ENCODE results near the gene PIEZO2.

PIEZO2 gene

GRCh38 chr18:10745219-10745618 is 404.1 kb downstream of the PIEZO2 start:
- no peaks in the 10 kb centered on the region for H3K36me3 ChIP-seq (ENCODE audit: control insufficient read depth, low read depth, low read length)
- no peak overlapping the region for H3K27ac ChIP-seq (ENCODE audit: low read length)
- H3K4me3 ChIP-seq (ENCODE audit: low read length) = no peak overlapping the region
- H3K9me3 ChIP-seq (ENCODE audit: control insufficient read depth, low read depth, low read length) = no peaks in the 10 kb centered on the region
- H3K4me1 ChIP-seq (ENCODE audit: control insufficient read depth, low read depth, low read length) = no peaks in the 10 kb centered on the region
- H3K9ac ChIP-seq (ENCODE audit: low read length) = no peak overlapping the region
- no peaks in the 10 kb centered on the region for H3K27me3 ChIP-seq (ENCODE audit: control insufficient read depth, insufficient read depth, low read length)

GRCh38 chr18:10743766-10744165 is 405.6 kb downstream of the PIEZO2 start:
- H3K4me1 ChIP-seq (ENCODE audit: control insufficient read depth, low read depth, low read length) = no peaks in the 10 kb centered on the region
- no peaks in the 10 kb centered on the region for H3K27me3 ChIP-seq (ENCODE audit: control insufficient read depth, insufficient read depth, low read length)
- H3K4me3 ChIP-seq (ENCODE audit: low read length) = no peak overlapping the region
- H3K9ac ChIP-seq (ENCODE audit: low read length) = no peak overlapping the region
- H3K27ac ChIP-seq (ENCODE audit: low read length) = no peak overlapping the region
- no peaks in the 10 kb centered on the region for H3K36me3 ChIP-seq (ENCODE audit: control insufficient read depth, low read depth, low read length)
- no peaks in the 10 kb centered on the region for H3K9me3 ChIP-seq (ENCODE audit: control insufficient read depth, low read depth, low read length)

- Histone ChIP-seq H3K9me3 (ENCODE audit: control insufficient read depth, low read depth, low read length) (no peaks in the 10 kb centered on the region), H3K27me3 (ENCODE audit: control insufficient read depth, insufficient read depth, low read length) (no peaks in the 10 kb centered on the region), H3K4me1 (ENCODE audit: control insufficient read depth, low read depth, low read length) (no peaks in the 10 kb centered on the region), H3K9ac (ENCODE audit: low read length) (no peak overlapping the region), H3K27ac (ENCODE audit: low read length) (no peak overlapping the region), H3K36me3 (ENCODE audit: control insufficient read depth, low read depth, low read length) (no peaks in the 10 kb centered on the region), H3K4me3 (ENCODE audit: low read length) (no peak overlapping the region)
Measured at GRCh38 chr18:10739152-10739551, 410.2 kb downstream of the PIEZO2 start.

GRCh38 chr18:10736984-10737383 is 412.4 kb downstream of the PIEZO2 start:
- Histone ChIP-seq H3K27me3 (ENCODE audit: control insufficient read depth, insufficient read depth, low read length) (no peaks in the 10 kb centered on the region), H3K9ac (ENCODE audit: low read length) (no peak overlapping the region), H3K27ac (ENCODE audit: low read length) (no peak overlapping the region), H3K36me3 (ENCODE audit: control insufficient read depth, low read depth, low read length) (no peaks in the 10 kb centered on the region), H3K4me3 (ENCODE audit: low read length) (no peak overlapping the region), H3K9me3 (ENCODE audit: control insufficient read depth, low read depth, low read length) (no peaks in the 10 kb centered on the region), H3K4me1 (ENCODE audit: control insufficient read depth, low read depth, low read length) (peaks cover 13% of the 10 kb centered on the region)

- Histone ChIP-seq H3K9me3 (ENCODE audit: control insufficient read depth, low read depth, low read length) (no peaks in the 10 kb centered on the region), H3K36me3 (ENCODE audit: control insufficient read depth, low read depth, low read length) (no peaks in the 10 kb centered on the region), H3K27ac (ENCODE audit: low read length) (peak overlapping the region; percentile 13), H3K27me3 (ENCODE audit: control insufficient read depth, insufficient read depth, low read length) (no peaks in the 10 kb centered on the region), H3K4me1 (ENCODE audit: control insufficient read depth, low read depth, low read length) (peaks cover 20% of the 10 kb centered on the region), H3K4me3 (ENCODE audit: low read length) (peak overlapping the region; percentile 14), H3K9ac (ENCODE audit: low read length) (no peak overlapping the region)
Measured at GRCh38 chr18:10732990-10733389, 416.4 kb downstream of the PIEZO2 start.

- Histone ChIP-seq H3K27me3 (ENCODE audit: control insufficient read depth, insufficient read depth, low read length) (no peaks in the 10 kb centered on the region), H3K27ac (ENCODE audit: low read length) (no peak overlapping the region), H3K4me3 (ENCODE audit: low read length) (no peak overlapping the region), H3K4me1 (ENCODE audit: control insufficient read depth, low read depth, low read length) (peaks cover 13% of the 10 kb centered on the region), H3K9ac (ENCODE audit: low read length) (no peak overlapping the region), H3K9me3 (ENCODE audit: control insufficient read depth, low read depth, low read length) (no peaks in the 10 kb centered on the region), H3K36me3 (ENCODE audit: control insufficient read depth, low read depth, low read length) (no peaks in the 10 kb centered on the region)
Measured at GRCh38 chr18:10727477-10727876, 421.9 kb downstream of the PIEZO2 start.

- H3K9ac ChIP-seq (ENCODE audit: low read length) = no peak overlapping the region
- no peak overlapping the region for H3K4me3 ChIP-seq (ENCODE audit: low read length)
Measured at GRCh38 chr18:10726198-10727068, 422.9 kb downstream of the PIEZO2 start.

GRCh38 chr18:10724666-10725065 is 424.7 kb downstream of the PIEZO2 start:
- Histone ChIP-seq H3K4me1 (ENCODE audit: control insufficient read depth, low read depth, low read length) (no peaks in the 10 kb centered on the region), H3K9me3 (ENCODE audit: control insufficient read depth, low read depth, low read length) (no peaks in the 10 kb centered on the region)

More at GRCh38 chr18:10726198-10727068, 422.9 kb downstream of the PIEZO2 start:
- Histone ChIP-seq H3K27me3 (ENCODE audit: control insufficient read depth, insufficient read depth, low read length) (no peaks in the 10 kb centered on the region), H3K4me1 (ENCODE audit: control insufficient read depth, low read depth, low read length) (peaks cover 2% of the 10 kb centered on the region), H3K9me3 (ENCODE audit: control insufficient read depth, low read depth, low read length) (no peaks in the 10 kb centered on the region), H3K36me3 (ENCODE audit: control insufficient read depth, low read depth, low read length) (no peaks in the 10 kb centered on the region), H3K27ac (ENCODE audit: low read length) (no peak overlapping the region)

GRCh38 chr18:10723496-10723895 is 425.9 kb downstream of the PIEZO2 start:
- no peaks in the 10 kb centered on the region for H3K4me1 ChIP-seq (ENCODE audit: control insufficient read depth, low read depth, low read length)
- H3K9me3 ChIP-seq (ENCODE audit: control insufficient read depth, low read depth, low read length) = no peaks in the 10 kb centered on the region
- H3K9ac ChIP-seq (ENCODE audit: low read length) = no peak overlapping the region
- H3K36me3 ChIP-seq (ENCODE audit: control insufficient read depth, low read depth, low read length) = no peaks in the 10 kb centered on the region
- no peaks in the 10 kb centered on the region for H3K27me3 ChIP-seq (ENCODE audit: control insufficient read depth, insufficient read depth, low read length)
- no peak overlapping the region for H3K4me3 ChIP-seq (ENCODE audit: low read length)
- no peak overlapping the region for H3K27ac ChIP-seq (ENCODE audit: low read length)

More at GRCh38 chr18:10724666-10725065, 424.7 kb downstream of the PIEZO2 start:
- H3K27me3 ChIP-seq (ENCODE audit: control insufficient read depth, insufficient read depth, low read length) = no peaks in the 10 kb centered on the region
- no peak overlapping the region for H3K27ac ChIP-seq (ENCODE audit: low read length)
- no peak overlapping the region for H3K9ac ChIP-seq (ENCODE audit: low read length)
- H3K36me3 ChIP-seq (ENCODE audit: control insufficient read depth, low read depth, low read length) = no peaks in the 10 kb centered on the region
- no peak overlapping the region for H3K4me3 ChIP-seq (ENCODE audit: low read length)

GRCh38 chr18:10718809-10719208 is 430.6 kb downstream of the PIEZO2 start:
- Histone ChIP-seq H3K27me3 (ENCODE audit: control insufficient read depth, insufficient read depth, low read length) (no peaks in the 10 kb centered on the region), H3K4me1 (ENCODE audit: control insufficient read depth, low read depth, low read length) (no peaks in the 10 kb centered on the region), H3K27ac (ENCODE audit: low read length) (no peak overlapping the region), H3K9me3 (ENCODE audit: control insufficient read depth, low read depth, low read length) (no peaks in the 10 kb centered on the region), H3K36me3 (ENCODE audit: control insufficient read depth, low read depth, low read length) (no peaks in the 10 kb centered on the region), H3K9ac (ENCODE audit: low read length) (no peak overlapping the region), H3K4me3 (ENCODE audit: low read length) (no peak overlapping the region)

GRCh38 chr18:10715791-10716190 is 433.6 kb downstream of the PIEZO2 start:
- no peak overlapping the region for H3K27ac ChIP-seq (ENCODE audit: low read length)
- no peaks in the 10 kb centered on the region for H3K4me1 ChIP-seq (ENCODE audit: control insufficient read depth, low read depth, low read length)
- no peaks in the 10 kb centered on the region for H3K27me3 ChIP-seq (ENCODE audit: control insufficient read depth, insufficient read depth, low read length)
- no peaks in the 10 kb centered on the region for H3K36me3 ChIP-seq (ENCODE audit: control insufficient read depth, low read depth, low read length)
- H3K4me3 ChIP-seq (ENCODE audit: low read length) = no peak overlapping the region
- H3K9ac ChIP-seq (ENCODE audit: low read length) = no peak overlapping the region
- H3K9me3 ChIP-seq (ENCODE audit: control insufficient read depth, low read depth, low read length) = no peaks in the 10 kb centered on the region

GRCh38 chr18:10713409-10713808 is 436.0 kb downstream of the PIEZO2 start:
- no peak overlapping the region for H3K9ac ChIP-seq (ENCODE audit: low read length)
- no peaks in the 10 kb centered on the region for H3K9me3 ChIP-seq (ENCODE audit: control insufficient read depth, low read depth, low read length)
- H3K4me1 ChIP-seq (ENCODE audit: control insufficient read depth, low read depth, low read length) = no peaks in the 10 kb centered on the region
- H3K27me3 ChIP-seq (ENCODE audit: control insufficient read depth, insufficient read depth, low read length) = no peaks in the 10 kb centered on the region
- H3K36me3 ChIP-seq (ENCODE audit: control insufficient read depth, low read depth, low read length) = no peaks in the 10 kb centered on the region
- H3K27ac ChIP-seq (ENCODE audit: low read length) = no peak overlapping the region
- H3K4me3 ChIP-seq (ENCODE audit: low read length) = no peak overlapping the region
